GM12801 (cell line): ENCODE measurements around the gene LITAF.

Source experiments
- CTCF ChIP-seq: IDR thresholded peaks from one replicate; pipeline ENCODE4 v1.5.1; 2011; ENCODE audit warnings: control low read depth; ENCODE audit not compliant: insufficient read length; ENCODE audit errors: extremely low read depth

Gene LITAF

GRCh38 chr16:11610580-11610979 lies 23.9 kb upstream of the LITAF start:
- TF ChIP-seq CTCF, result no peak

- TF ChIP-seq CTCF, result no peak
Observed at GRCh38 chr16:11610121-11610505, 23.4 kb upstream of the LITAF start.

- TF ChIP-seq CTCF, result no peak
Observed at GRCh38 chr16:11609474-11610120, 22.9 kb upstream of the LITAF start.

- no peak for TF ChIP-seq CTCF
Observed at GRCh38 chr16:11605891-11606290, 19.2 kb upstream of the LITAF start.

- TF ChIP-seq CTCF, result no peak
Observed at GRCh38 chr16:11605564-11605886, 18.8 kb upstream of the LITAF start.

GRCh38 chr16:11604783-11605563 lies 18.3 kb upstream of the LITAF start:
- TF ChIP-seq CTCF, result no peak

GRCh38 chr16:11603331-11603750 lies 16.6 kb upstream of the LITAF start:
- no peak for TF ChIP-seq CTCF
